Measurements from ENCODE around the gene LGALS16.
"Not testable (repeated sequence)": the region's sequence is repeated elsewhere in the genome, so short reads cannot be mapped to it uniquely, and the experiment has no call there.

The LGALS16 gene, protein sequence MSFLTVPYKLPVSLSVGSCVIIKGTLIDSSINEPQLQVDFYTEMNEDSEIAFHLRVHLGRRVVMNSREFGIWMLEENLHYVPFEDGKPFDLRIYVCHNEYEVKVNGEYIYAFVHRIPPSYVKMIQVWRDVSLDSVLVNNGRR

DNA sequence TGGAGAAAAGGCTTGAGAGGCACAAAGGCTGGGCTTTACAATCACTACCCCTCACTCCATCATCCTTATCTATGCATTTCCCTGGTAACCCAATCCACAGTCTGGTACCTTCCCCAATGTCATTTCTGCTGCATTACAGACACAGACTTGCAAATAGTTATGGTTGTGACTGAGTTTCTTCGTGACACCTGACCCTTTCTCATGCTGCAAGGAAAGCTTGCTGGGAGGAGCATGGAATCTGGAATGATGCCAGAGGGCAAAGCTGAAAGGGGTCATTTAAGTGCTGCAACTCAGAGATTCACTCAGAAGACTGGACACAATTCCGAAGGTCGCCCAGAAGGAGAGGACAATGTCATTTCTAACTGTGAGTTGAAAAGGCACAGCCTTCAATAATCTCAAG is at the start of gene LGALS16:
Gene LGALS16, plus strand, starts transcription at position 301 of the 400 bp plus-strand sequence. Its CDS starts 49 bp downstream, at position 350.
- no peak for DNase-seq

- DNase-seq = no peak
Observed at GRCh38 chr19:39607021-39607420, 48.7 kb upstream of the LGALS16 start.

- DNase-seq = no peak
Observed at GRCh38 chr19:39607561-39607960, 48.2 kb upstream of the LGALS16 start.

- DNase-seq = no peak
Observed at GRCh38 chr19:39613597-39613996, 42.1 kb upstream of the LGALS16 start.

- no peak for DNase-seq
Observed at GRCh38 chr19:39617745-39618144, 38.0 kb upstream of the LGALS16 start.

GRCh38 chr19:39623946-39624345 is 31.8 kb upstream of the LGALS16 start:
- DNase-seq = no peak

DNA sequence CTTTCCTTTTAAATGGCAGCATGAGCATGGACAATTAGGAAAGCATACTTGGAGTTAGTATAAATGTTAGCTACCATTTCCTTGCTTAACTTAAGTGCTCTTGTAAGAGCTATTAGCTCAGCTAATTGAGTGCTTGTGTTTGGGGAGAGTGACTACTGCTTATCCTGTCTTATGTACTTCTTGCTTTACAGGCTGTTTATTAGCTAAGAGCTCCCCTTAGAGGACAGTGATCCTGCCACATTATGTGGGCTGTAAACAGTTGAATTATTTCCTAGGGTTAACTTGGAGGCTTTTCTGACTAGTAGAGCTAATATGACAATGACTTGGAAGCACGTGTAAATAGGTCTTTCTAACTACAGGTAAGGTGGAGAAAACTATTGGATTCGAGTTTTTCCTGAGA is 28.1 kb upstream of the LGALS16 start:
- DNase-seq = not testable (repeated sequence)

DNA sequence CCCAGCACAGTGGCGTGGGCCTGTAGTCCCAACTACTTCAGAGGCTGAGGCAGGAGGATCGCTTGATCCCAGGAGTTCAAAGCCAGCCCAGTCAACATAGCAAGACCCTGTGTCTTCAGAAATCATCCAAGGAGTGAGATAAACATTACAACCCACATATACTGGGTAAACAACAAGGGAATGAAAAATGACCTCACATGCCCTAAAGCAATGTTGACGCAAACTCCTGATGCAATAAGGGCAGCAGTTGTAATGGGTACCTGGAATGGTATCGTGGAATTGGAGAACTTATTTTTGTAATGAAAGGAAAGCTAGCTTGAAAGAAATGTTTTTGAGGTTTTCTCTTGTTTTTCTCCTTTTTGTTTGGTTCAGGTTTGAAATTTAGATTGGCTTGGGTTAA is 24.5 kb upstream of the LGALS16 start:
- no peak for DNase-seq

DNA sequence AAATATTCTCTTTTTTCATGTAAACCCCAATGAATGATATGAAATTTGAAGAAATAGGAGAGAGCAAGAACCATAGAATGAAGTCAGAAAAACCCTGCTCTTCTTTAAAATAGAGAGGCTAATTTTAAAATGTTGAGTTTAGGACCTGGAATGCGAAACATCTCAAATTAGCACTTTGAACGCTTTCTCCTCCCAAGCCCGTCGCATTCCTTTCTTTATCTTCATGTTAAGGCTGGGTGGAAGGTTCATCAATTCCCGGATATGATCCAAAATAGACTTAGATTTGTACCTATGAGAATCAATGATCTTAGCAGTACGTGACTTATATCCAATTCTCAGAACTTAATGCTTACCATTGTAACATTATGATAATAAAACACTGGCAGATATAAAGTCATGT is 24.1 kb upstream of the LGALS16 start:
- no peak for DNase-seq

DNA sequence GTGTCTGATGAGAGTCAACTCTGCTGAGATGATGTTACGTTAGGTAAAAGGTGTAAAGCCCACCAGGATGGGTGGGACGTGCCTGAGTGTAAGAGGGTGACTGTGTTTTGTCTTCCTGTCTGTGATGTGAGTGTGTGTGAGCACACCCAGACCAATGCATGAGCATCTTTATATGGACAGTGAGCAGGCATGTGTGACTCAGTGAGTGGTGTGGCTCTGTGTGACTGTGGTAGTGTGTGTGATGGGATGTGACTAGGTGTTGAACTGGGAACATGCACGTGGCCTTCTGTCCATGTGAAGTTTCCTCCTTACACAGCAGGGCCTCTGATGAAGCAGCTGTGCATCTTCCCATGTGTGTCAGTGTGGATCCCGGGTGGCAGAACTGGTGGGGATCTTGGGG is 17.8 kb upstream of the LGALS16 start:
- DNase-seq = no peak

- no peak for DNase-seq
Observed at GRCh38 chr19:39641773-39642172, 13.9 kb upstream of the LGALS16 start.

- DNase-seq = no peak
Observed at GRCh38 chr19:39643591-39643990, 12.1 kb upstream of the LGALS16 start.

- no peak for DNase-seq
Observed at GRCh38 chr19:39645800-39646411, 9.8 kb upstream of the LGALS16 start.

DNA sequence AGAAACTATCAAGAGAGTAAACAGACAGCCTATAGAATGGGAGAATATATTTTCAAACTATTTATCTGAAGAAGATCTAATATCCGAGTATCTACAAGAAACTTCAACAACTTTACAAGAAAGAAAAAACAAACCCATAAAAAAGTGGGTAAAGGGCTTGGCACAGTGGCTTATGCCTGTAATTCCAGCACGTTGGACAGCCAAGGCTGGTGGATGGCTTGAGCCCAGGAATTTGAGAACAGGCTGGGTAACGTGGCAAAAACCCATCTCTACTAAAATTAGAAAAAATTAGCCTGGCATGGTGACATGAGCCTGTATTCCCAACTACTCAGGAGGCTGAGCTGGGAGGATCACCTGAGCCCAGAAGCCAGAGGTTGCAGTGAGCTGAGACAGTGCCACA is 7.8 kb upstream of the LGALS16 start:
- DNase-seq = no peak

DNA sequence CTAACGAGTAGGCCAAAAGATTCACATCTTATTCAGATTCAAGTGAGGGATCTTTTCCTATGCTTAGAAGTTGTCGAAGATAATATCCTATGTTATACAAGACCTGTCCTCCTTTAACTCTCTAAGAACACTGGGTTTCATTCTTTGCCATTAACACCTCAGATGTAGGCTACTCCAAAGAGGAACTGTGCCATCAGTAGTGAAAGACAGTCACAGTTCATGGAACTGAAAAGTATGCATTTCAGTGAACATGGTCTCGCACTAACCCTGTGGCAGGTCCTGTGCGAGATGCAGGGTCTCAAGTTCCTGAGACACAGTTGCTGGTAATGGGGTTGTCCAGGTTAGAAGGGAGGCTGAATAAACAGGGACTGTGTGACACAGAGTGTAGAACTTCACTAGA is 4.1 kb downstream of the LGALS16 start:
- no peak for DNase-seq

- no peak for DNase-seq
Observed at GRCh38 chr19:39660661-39661060, 4.9 kb downstream of the LGALS16 start.

DNA sequence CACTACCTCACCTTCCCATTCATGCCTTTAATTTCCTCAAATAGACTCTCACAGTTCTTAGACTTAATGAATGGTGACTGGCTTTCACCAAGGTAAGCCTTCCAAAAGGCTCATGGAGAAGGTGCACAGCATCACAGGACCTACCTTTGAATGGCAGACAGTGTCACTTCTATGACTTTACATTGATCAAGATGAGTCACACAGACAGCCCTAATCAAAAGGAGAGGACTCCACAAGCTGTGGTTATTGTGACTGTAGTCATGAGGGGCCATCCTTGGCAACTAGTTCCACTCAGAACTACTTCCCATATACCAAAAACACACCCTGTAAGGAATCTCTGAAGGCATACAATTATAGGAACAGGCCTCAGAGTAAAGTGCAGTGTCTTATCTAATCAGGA is 5.9 kb downstream of the LGALS16 start:
- no peak for DNase-seq

DNA sequence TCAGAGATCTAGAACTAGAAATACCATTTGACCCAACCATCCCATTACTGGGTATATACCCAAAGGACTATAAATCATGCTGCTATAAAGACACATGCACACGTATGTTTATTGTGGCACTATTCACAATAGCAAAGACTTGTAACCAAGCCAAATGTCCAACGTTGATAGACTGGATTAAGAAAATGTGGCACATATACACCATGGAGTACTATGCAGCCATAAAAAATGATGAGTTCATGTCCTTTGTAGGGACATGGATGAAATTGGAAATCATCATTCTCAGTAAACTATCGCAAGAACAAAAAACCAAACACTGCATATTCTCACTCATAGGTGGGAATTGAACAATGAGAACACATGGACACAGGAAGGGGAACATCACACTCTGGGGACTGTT is 14.1 kb downstream of the LGALS16 start:
- DNase-seq = not testable (repeated sequence)

DNA sequence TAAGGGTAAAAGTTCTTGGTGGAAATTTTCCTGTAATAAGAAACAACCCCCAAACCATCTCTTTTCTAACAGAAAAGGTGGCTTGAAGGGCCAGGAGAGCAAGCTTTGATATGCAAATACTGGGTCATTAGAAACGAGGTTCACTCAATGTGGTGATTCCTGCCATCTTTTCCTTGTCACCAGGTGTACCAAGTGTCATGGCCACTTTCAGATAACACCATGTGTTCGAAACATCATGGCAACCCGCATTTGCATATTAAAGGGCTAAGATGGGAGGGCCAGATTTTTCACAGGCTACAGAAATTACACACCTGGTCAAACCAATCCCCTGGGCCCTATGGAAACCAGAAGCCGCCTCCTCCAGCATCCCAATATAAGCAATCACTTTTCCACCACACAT is 15.3 kb downstream of the LGALS16 start:
- DNase-seq = no peak

DNA sequence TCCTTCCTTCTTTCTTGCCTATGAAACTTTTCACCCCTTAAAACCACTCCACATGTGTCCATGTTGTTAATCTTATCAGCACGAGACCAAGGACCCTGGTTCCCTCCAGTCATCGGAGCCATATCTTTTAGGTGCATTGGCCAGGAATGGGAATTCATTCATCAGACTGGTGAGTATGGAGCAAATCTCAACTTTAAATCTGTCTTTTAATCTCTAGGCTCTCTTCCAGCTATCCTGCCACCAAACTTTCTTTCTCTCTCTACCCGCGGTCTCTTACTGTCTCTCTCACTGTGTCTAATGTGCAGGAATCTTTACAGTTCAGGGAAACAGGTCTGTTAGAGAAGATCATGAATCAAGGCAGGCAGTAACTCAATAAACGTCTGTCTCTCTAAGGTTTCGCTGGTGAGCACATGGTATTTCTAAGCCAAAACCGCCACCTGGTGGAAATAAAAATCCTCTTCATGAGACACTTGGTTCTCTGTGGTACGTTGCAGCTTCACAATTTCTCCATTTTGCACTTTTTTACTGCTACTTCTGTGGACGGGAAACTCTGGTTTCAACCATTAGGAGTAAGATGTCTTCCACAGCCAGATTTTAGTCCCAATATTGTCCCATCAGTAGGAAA is 16.1 kb downstream of the LGALS16 start:
- no peak for DNase-seq

DNA sequence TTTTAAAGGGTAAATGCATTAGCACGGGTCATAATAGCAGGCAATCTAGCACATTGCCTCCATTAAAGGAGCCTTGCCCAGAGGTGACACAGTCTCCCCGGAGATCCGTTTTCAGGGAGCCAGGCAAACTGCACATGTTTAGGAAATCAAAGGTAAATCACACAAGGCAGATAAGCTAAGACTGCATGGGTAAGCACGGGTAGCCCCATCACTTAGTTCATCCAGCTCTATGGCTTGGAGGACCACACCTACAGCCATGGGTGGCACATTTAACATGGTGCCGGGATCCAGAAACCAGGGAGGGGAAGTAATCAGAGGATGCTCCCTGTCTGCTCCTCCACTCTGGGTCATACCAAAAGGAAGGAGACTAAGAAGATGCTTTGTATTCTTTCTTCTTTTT is 16.8 kb downstream of the LGALS16 start:
- DNase-seq = no peak

- not testable (repeated sequence) for DNase-seq
Observed at GRCh38 chr19:39673862-39674261, 18.1 kb downstream of the LGALS16 start.

GRCh38 chr19:39676004-39676403 is 20.3 kb downstream of the LGALS16 start:
- no peak for DNase-seq

Measured in left hindlimb (tissue), 1 donor.